Stimulated activated CD4-positive, alpha-beta T cell treated with anti-CD3 and anti-CD28 coated beads, TNF-alpha, amount 100 ng/mL, for 24 hours (primary cell): ENCODE results near the gene SP9.

Experiments used
- DNase-seq, 3 experiments: peaks; one replicate each; pipeline ENCODE4 v3.0.0-alpha.2; 2020; ENCODE audit warnings: low read depth in 3 of 3

SP9 gene

DNA sequence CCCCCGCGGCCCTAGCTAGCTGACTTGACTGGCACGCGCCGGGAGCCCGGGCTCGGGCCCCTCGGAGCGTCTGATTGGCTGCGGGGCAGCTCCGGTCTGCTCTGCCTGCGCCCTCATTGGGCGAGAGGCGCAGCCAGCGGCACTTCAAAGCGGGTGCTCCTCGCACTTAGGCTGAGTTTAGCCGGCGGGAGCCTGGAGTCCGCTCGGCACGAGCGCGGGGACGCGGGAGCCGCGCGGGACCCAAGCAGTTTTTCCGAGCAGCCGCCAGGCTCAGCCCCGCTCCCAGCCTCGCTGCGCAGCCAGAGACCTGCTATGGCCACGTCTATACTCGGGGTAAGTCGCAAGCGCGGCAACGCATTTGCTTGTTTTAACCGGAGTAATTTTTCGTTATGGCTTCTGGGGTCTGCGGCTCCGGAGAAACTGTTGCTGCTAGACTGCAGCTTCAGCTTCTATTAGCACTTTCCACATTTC lies at the start of gene SP9:
Gene SP9 (plus strand): TSS at position 174 of the 471 bp plus-strand sequence. CDS start 139 bp downstream, at position 313.
- DNase-seq: no peak

DNA sequence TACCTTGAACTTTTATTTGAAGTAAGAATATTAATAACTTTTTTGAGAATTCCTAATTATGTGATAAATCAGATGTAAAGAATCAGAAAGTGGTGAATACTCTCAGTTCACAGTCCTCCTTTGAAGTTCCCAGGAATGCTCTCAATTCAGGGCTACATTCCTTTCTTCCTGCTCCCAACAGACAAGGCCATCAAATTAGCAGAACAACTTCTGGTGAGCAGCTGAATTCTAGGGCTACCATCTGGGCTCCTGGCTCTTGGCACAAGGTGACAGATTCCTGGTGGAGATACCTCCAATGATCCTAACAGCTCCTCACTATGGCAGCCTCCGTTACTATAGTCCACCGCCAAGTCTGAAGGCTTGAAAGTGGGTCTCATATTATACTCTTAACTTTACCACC lies 48.6 kb upstream of the SP9 start:
- DNase-seq: no peak

- no peak for DNase-seq
Observed at GRCh38 chr2:174292908-174293307, 41.8 kb upstream of the SP9 start.

GRCh38 chr2:174300114-174300513 lies 34.6 kb upstream of the SP9 start:
- DNase-seq: no peak

- DNase-seq: no peak
Observed at GRCh38 chr2:174312581-174313234, 22.0 kb upstream of the SP9 start.

- DNase-seq: no peak
Observed at GRCh38 chr2:174322149-174322548, 12.6 kb upstream of the SP9 start.

DNA sequence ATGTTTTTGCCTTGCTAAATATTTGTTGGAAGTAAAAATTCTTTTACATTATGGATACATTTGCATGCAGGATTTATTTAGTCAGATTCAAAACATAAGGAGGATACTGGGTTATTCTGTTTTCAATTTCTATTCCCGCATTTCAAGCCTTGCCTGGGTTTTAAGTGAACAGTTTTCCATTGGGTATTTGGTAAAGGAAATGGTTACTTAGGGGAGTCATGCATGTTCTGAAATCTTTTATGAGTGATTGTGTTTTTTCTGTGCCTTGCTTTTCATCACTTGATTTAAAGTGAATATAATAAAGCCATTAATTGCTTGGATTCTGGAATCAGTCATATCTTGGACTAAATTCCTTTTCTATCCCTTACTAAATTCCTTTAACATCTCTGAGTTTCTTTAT lies 12.0 kb upstream of the SP9 start:
- no peak for DNase-seq

- DNase-seq: no peak
Observed at GRCh38 chr2:174324530-174324929, 10.2 kb upstream of the SP9 start.

- no peak for DNase-seq
Observed at GRCh38 chr2:174325373-174326160, 9.2 kb upstream of the SP9 start.

DNA sequence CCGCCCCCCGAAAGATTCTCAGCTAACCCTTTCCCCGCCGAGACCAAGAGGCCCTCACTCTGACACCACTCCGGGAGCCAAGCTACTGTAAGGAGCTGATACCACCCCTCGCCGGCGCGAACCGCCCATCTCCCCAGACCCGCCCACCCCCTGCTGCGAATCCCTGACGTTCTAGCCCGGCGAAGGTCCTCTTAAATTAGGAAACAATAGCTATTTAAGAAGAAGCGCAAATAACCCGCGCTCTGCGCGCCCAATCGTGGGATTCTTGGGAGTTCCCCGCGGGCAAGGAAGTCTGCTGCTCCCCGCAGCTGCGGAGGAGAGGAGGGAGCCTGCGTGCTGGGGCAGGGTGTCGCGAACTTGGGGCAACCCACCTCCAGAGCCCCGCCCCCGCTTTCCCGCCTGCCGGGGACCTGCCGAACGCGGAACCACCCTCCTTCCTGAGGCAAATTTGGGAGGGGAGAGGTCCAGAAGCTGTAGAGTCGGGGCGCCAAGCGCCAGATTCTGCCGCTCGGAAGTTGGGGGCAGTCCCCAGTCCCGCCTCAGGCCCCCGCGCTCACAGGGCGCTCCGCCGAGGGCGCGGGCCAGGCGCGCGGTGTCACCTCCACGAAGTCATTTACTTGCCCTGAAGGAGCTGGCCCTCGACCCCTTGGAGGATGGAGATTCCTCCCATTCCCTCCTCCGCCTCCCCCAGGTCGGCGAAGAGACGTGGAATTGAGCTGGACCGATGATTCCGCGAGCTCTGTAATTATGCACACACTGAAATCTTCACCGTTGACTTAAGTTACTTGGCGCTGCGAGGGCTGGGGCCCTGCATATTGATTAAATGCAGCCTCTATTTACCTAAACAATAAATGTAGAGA lies 8.4 kb upstream of the SP9 start:
- no peak for DNase-seq

DNA sequence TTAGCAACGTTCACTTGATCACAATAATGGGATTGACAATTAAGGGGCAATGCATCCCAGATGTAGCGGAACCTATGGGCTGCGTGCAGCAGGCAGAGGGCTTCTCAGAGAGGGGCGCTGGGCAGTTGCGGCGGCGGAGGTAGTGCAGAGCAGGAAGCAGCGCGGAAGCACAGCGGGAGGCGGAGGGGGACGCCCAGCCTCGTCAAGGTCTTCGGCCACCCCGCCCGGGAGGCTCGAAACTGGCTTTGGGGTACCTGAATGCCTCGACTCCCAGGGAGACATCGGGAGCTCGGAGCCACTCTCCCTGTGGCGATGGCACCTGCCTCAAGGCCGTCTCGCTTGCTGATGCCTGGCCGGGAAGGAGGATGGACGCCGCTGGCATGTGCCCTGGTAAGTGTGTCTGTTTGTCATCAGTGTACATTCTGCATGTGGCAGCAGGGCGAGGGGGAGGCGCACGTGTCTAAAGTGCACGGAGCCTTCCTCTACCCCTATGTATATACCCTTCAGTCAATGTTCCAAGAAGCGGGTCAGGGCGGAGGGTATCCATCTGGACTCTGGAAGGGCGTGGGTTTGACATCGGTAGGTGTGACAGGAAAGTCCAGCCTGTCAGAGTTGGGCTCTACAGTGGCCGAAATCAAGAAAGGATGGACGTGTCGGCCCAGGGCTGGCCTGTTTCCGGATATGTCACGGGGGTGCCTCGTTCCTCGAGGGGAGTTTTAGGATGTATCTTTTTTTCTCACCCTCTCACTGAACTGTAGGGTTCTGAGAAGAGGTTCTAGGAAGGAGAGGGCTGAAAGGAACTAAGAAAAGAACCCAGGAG lies 7.5 kb upstream of the SP9 start:
- DNase-seq: no peak

DNA sequence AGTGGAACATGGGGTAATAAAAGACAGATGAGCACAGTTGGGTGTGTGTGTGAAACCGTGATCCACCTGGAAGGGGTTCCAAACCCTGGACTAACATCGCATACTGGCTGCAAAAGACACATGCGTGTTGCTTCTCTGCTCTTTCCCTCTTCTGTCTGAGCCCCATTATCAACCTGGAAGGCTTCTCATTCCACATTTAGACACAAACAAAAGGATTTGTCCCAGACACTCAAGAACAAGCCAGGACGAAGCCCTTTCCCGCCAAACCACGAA lies 7.0 kb upstream of the SP9 start:
- no peak for DNase-seq

DNA sequence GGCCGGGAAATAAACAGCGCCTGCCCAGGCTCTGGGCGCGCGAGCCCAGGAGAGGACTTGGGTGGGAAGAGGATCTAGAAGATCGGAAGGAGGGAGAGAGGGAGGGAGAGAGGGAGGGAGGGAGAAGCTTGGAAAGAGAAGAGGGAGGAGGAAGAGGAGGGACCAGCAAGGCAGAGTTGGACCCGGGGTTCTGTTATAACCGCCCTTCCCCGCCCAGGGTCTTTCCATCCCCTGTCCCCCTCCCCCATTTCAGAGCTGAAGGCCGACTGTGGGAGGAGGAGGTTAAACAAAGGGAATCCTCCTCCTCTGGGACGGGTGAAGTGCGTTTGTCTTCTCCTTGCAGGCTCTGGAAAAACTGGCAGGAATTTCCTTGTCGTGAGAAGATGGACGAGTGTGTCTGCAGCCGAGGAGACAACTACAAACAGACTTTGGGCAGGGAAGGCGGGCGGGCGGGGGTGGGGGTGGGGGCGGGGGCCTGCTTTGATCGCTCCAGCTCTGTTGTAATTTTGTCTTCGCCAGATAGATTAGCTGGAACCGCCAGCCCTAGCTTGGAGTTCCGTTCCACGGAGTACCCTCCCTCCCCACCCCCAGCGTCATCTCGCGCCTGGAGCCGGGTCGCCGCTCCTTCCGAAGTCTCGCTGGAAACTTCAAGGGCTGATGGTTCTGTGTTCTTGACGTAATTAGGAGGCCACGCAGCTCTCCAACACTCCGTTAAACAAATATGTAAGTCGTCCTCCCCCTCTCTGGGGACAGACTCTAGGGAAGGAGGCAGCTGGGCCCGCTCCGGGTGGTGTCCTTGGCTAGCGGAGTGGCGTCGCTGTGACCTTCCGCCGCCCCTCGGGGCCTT lies 6.4 kb upstream of the SP9 start:
- DNase-seq: no peak

DNA sequence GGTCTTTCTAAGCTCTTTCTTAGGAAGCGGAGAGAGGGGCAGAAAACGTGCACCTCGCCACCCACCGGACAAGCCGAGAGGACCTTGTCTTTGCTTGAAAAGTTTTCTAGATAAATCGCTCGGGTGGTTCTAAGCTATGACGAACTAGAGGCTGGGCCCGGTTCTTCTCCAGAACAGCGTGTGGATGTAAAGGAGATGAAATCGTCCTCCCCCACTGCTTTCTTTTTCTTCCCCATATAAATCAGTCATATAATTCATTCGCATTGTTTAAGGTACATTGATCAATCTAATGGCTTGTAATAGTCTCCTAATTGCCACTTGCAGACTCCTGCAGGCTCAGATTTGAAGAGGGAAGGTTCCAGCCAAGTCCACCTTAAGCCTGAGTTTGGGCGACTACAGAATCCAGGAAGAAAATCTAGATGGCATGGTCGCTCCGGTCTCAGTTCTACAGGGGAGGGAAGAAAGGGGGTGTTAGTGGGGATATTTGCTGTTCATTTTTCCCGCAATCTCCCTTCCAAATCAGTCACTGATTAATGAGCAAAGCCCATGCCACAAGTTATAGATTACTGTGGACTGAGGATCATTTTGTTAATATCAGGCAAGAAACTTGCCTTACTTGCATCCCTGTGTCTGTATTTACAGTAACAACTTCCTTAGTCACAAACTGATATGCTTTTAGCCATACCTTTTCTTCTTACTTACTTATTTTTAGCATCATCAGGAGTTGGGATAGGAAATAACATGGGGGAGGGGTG lies 5.6 kb upstream of the SP9 start:
- DNase-seq: no peak

DNA sequence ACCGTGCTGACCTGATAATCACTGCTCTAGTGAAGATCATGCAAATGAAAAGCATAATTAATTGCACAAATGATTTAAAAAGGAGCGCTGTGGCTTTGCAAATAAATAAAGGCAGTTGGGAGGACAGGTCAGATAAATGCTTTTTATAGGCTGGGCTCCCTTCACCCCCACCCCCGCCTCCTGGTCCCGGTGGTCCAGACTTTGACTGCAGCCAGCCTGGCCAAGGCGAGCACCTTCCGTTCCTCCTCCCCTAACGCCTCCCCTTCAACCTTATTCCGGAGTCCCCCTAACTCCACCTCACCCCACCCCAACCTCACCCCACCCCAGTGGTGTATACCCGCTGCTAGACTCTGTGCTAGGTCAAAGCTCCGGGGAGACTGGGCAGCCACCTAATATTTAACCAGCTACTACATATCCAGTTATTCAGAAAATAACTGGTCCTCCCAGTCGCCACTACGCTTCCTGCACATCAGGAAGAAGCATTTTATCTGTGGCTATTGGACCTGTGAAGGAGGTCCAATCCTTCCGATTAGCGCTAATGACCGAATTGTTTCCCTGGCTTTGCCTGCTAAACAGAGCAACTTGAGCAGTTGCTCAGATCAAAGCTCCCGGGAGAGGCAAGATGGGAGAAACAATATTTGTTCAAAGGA lies 3.7 kb upstream of the SP9 start:
- no peak for DNase-seq

DNA sequence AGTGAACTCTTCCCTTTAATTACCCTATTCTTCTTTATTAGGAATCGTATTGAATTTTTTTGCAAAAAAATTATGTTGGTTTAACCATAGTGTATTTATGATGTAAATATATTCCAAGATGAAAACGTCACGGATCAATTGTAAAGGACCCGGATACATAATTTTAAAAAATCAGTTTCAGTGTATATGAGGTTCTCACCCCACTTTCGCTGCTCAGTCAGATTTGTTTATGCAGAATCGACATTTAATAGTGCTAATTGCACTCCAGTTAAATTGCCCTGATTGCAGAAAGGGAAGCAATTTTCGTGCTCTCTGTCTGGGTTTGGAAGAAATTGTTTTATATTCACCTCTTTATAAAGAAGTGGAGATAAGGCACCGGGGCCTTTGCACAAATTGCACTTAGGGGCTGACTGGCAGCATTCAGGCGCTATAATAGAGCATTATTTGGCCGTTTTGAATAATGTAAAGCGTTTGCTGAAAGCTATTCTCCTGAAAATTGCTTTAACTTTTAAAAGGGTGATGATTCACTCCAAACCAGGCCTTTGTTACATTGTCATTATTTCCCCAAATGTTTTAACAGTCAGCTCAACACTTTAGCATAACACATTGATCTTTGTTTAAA lies 3.0 kb upstream of the SP9 start:
- no peak for DNase-seq

- no peak for DNase-seq
Observed at GRCh38 chr2:174332217-174332963, 2.4 kb upstream of the SP9 start.

GRCh38 chr2:174333017-174333371 lies 1.8 kb upstream of the SP9 start:
- DNase-seq: no peak
